NB4 (cell line): ENCODE data around the gene FBF1.

Source experiments
- CTCF ChIP-seq: IDR thresholded peaks from one replicate; pipeline ENCODE4 v1.5.1; 2012; ENCODE audit warnings: low read depth, low read length
- POLR2A ChIP-seq: IDR thresholded peaks from 2 replicates; pipeline ENCODE4 v1.6.1; 2011; ENCODE audit warnings: mild to moderate bottlenecking; ENCODE audit not compliant: insufficient read length; ENCODE audit errors: extremely low read depth

- TF ChIP-seq CTCF: no peak
- no peak for TF ChIP-seq POLR2A
Measured at GRCh38 chr17:75910699-75911098, 30.1 kb downstream of the FBF1 start.
